ENCODE measurements around the gene SNRPN.

Gene SNRPN

DNA sequence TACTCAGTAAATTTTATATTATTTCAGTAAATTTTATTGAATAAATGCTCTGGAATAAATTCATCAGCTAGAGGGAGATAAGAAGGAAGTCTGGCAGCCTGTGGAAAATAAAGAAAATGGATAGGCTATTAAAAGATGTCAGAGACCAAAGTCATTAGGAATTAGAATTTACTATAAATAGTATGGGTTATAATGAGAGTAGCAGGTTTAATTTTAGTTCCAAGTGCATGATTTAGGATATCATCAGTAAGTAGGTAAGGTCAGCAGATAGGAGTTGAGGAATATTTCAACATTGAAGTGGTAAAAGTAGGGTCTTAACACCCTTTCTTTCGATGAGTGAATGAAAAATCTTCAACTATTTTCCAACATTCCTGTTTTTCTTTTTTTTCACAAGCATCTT is 64.6 kb downstream of the SNRPN start (continued):
- TF ChIP-seq, protein P1, sequence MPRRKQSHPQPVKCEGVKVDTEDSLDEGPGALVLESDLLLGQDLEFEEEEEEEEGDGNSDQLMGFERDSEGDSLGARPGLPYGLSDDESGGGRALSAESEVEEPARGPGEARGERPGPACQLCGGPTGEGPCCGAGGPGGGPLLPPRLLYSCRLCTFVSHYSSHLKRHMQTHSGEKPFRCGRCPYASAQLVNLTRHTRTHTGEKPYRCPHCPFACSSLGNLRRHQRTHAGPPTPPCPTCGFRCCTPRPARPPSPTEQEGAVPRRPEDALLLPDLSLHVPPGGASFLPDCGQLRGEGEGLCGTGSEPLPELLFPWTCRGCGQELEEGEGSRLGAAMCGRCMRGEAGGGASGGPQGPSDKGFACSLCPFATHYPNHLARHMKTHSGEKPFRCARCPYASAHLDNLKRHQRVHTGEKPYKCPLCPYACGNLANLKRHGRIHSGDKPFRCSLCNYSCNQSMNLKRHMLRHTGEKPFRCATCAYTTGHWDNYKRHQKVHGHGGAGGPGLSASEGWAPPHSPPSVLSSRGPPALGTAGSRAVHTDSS (tag by site-specific recombination; IDR thresholded peaks at IDR 0.05), result no peak
- TF ChIP-seq ZNF24 (tag by site-specific recombination; IDR thresholded peaks at IDR 0.05) (no peak), ZNF571 (tag by site-specific recombination; IDR thresholded peaks at IDR 0.05) (no peak), SP7 (tag by site-specific recombination; IDR thresholded peaks at IDR 0.05) (no peak), ZNF660 (tag by site-specific recombination; IDR thresholded peaks at IDR 0.05) (no peak), SETDB1 (IDR thresholded peaks at IDR 0.05; ENCODE audit: insufficient read length, low read length) (no peak)

DNA sequence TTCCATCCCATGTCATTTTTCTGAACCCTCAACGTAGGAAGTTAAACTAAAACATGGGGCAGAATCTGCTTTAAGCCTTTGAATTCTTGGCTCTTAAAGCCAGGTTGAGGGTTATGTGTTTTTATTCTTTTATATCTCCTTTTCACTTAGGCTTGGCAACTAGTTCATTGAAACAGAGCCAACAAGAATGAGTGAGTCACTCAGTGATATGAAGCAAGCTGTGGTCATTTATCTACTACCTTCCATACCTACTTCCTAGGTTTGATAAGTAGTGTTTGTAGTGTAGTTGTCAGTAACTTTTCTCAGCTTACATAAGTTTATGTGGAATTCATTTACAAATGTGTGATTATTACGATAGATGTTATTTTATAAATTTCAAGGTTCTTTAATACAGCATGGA is 67.4 kb downstream of the SNRPN start:
- H3K9me3 ChIP-seq (ENCODE audit: control insufficient read depth, insufficient read depth, low read depth, low read length), result no peaks in the 10 kb centered on the region
- POLR2A ChIA-PET, result no interaction called here
- TF ChIP-seq IKZF3 (tag by site-specific recombination; IDR thresholded peaks at IDR 0.05) (no peak), ZNF677 (tag by site-specific recombination; IDR thresholded peaks at IDR 0.05) (no peak)
- TF ChIP-seq, protein P2, sequence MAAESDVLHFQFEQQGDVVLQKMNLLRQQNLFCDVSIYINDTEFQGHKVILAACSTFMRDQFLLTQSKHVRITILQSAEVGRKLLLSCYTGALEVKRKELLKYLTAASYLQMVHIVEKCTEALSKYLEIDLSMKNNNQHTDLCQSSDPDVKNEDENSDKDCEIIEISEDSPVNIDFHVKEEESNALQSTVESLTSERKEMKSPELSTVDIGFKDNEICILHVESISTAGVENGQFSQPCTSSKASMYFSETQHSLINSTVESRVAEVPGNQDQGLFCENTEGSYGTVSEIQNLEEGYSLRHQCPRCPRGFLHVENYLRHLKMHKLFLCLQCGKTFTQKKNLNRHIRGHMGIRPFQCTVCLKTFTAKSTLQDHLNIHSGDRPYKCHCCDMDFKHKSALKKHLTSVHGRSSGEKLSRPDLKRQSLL (tag by site-specific recombination; IDR thresholded peaks at IDR 0.05), result no peak
- TF ChIP-seq, protein P3, sequence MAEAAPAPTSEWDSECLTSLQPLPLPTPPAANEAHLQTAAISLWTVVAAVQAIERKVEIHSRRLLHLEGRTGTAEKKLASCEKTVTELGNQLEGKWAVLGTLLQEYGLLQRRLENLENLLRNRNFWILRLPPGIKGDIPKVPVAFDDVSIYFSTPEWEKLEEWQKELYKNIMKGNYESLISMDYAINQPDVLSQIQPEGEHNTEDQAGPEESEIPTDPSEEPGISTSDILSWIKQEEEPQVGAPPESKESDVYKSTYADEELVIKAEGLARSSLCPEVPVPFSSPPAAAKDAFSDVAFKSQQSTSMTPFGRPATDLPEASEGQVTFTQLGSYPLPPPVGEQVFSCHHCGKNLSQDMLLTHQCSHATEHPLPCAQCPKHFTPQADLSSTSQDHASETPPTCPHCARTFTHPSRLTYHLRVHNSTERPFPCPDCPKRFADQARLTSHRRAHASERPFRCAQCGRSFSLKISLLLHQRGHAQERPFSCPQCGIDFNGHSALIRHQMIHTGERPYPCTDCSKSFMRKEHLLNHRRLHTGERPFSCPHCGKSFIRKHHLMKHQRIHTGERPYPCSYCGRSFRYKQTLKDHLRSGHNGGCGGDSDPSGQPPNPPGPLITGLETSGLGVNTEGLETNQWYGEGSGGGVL (tag by site-specific recombination; IDR thresholded peaks at IDR 0.05), result no peak
- H3K4me1 ChIP-seq (ENCODE audit: control insufficient read depth, insufficient read depth, low read length), result no peaks in the 10 kb centered on the region
- no peaks in the 10 kb centered on the region for H3K36me3 ChIP-seq (ENCODE audit: control insufficient read depth in 2 of 2, insufficient read depth in 1 of 2, low read length in 2 of 2)
- no peak overlapping the region for H3K4me3 ChIP-seq (ENCODE audit: low read depth, low read length)
- no peak overlapping the region for H3K27ac ChIP-seq (ENCODE audit: extremely low read depth, low read depth, low read length)
- CTCF ChIA-PET, result no interaction called here

All from HEK293 (cell line).